GM12878 (cell line): Measurements from ENCODE around the gene KCNQ1. TPM values are rescaled to one million over a fixed set of nuclear protein-coding genes. Genes with fewer than 3 reads are reported as not detected.

Experiments used
- ATAC-seq: fragments of 200-7000 bp; cut with Tn5 transposase; 3 replicates; pipeline ENCODE4 v1.9.1; 2020; ENCODE audit warnings: mild to moderate bottlenecking, moderate library complexity
- BruUV-seq: library from RNA; stranded (reverse); fragments of 400-500 nt; replicated peaks from 2 replicates; lab custom pipeline; 2021; lab: Mats Ljungman, UMichigan
- CTCF ChIA-PET: fragments of 300-600 bp; sonication (Branson Sonifier 250); formaldehyde crosslinking; extraction: SDS; loops from one replicate; lab custom pipeline; 2021; ENCODE audit warnings: inconsistent platforms; lab: Yijun Ruan, JAX
- POLR2A ChIA-PET: fragments of 350-600 bp; formaldehyde crosslinking; extraction: SDS; loops from one replicate; lab custom pipeline; 2021; ENCODE audit warnings: inconsistent platforms; lab: Charles Lee
- RAD21 ChIA-PET: fragments of 300-600 bp; sonication (Branson Sonifier 250); formaldehyde crosslinking; loops from one replicate; lab custom pipeline; 2023; ENCODE audit warnings: antibody characterized with exemption; ENCODE audit not compliant: unreplicated experiment; lab: Charles Lee
- SMC1A ChIA-PET: fragments of 300-600 bp; sonication (Branson Sonifier 250); formaldehyde crosslinking; loops from one replicate; lab custom pipeline; 2023; ENCODE audit not compliant: unreplicated experiment, uncharacterized antibody; lab: Charles Lee
- DNase-seq: peaks from one replicate; pipeline ENCODE4 v3.0.0-alpha.2; 2011; ENCODE audit warnings: low read depth, low spot score
- FAIRE-seq: peaks from 3 replicates; lab custom pipeline; 2011; peaks lifted over from hg19 to GRCh38; lab: Jason Lieb, UNC
- H2AFZ ChIP-seq: 2 replicates; pipeline ENCODE4 v1.6.0; 2011; ENCODE audit warnings: low read depth, low read length, control low read depth; ENCODE audit not compliant: control insufficient read depth
- H3K27ac ChIP-seq: 2 replicates; pipeline ENCODE4 v1.5.1; 2011; ENCODE audit warnings: control low read depth; ENCODE audit not compliant: control insufficient read depth, insufficient read depth
- H3K27me3 ChIP-seq, 2 experiments: replicated peaks in 1 of 2; 2 replicates each; pipeline versions ENCODE4 v1.6.0 to v1.6.1; 2011; ENCODE audit warnings: low read length in 1 of 2; ENCODE audit not compliant: control insufficient read depth in 2 of 2, insufficient read depth in 2 of 2
- H3K36me3 ChIP-seq, 2 experiments: 2 replicates each; pipeline ENCODE4 v1.5.1; 2011; ENCODE audit warnings: low read length in 1 of 2; ENCODE audit not compliant: control insufficient read depth in 2 of 2, insufficient read depth in 2 of 2
- H3K4me1 ChIP-seq: 2 replicates; pipeline ENCODE4 v1.6.1; 2011; ENCODE audit warnings: mild to moderate bottlenecking, low read length, moderate library complexity, mixed read lengths; ENCODE audit not compliant: control insufficient read depth, insufficient read depth
- H3K4me2 ChIP-seq: 2 replicates; pipeline ENCODE4 v1.6.0; 2011; ENCODE audit warnings: control low read depth; ENCODE audit not compliant: control insufficient read depth, insufficient read depth
- H3K4me3 ChIP-seq: fragments of 200-600 bp; sonication (generic); 2 replicates; pipeline ENCODE4 v1.5.1; 2016
- H3K79me2 ChIP-seq: 2 replicates; pipeline ENCODE4 v1.6.0; 2011; ENCODE audit warnings: low read length; ENCODE audit not compliant: control insufficient read depth, insufficient read depth
- H3K9ac ChIP-seq: 2 replicates; pipeline ENCODE4 v1.8.0; 2011; ENCODE audit warnings: low read length, control low read depth, mixed read lengths; ENCODE audit not compliant: control insufficient read depth, insufficient read depth
- H3K9me3 ChIP-seq: replicated peaks from 3 replicates; pipeline ENCODE4 v1.5.1; 2011; ENCODE audit warnings: mild to moderate bottlenecking, low read length; ENCODE audit not compliant: control insufficient read depth, insufficient read depth
- H4K20me1 ChIP-seq: 2 replicates; pipeline ENCODE4 v1.6.0; 2011; ENCODE audit not compliant: control insufficient read depth, insufficient read depth
- BCLAF1 ChIP-seq: fragments of 450-650 bp; IDR thresholded peaks from 2 replicates; pipeline ENCODE4 v1.6.1; 2017; ENCODE audit warnings: antibody characterized with exemption, mild to moderate bottlenecking, moderate library complexity
- E2F4 ChIP-seq: IDR thresholded peaks from 2 replicates; pipeline ENCODE4 v1.6.1; 2012; ENCODE audit warnings: low read depth, low read length, improper control_type of control experiment
- FOS ChIP-seq: IDR thresholded peaks from 3 replicates; pipeline ENCODE4 v1.6.1; 2011; ENCODE audit warnings: borderline replicate concordance; ENCODE audit not compliant: insufficient read length; ENCODE audit errors: extremely low read depth
- IKZF2 ChIP-seq, 2 experiments: fragments of 450-650 bp; IDR thresholded peaks; 2 replicates each; pipeline ENCODE4 v1.6.1; 2017; ENCODE audit warnings: mild to moderate bottlenecking in 2 of 2, moderate library complexity in 2 of 2
- PAX5 ChIP-seq: IDR thresholded peaks from 2 replicates; pipeline ENCODE4 v1.6.1; 2011; ENCODE audit warnings: low read depth, low read length, borderline replicate concordance
- TCF7 ChIP-seq: IDR thresholded peaks from 2 replicates; pipeline ENCODE4 v1.6.1; 2014; ENCODE audit warnings: antibody characterized with exemption, borderline replicate concordance
- WGBS: methylation state at CpG from one replicate; pipeline ENCODE4 v1.1.6; 2016; ENCODE audit warnings: low lambda C conversion rate; ENCODE audit not compliant: insufficient replicate concordance, insufficient coverage; ENCODE audit errors: missing lambda C conversion rate; 5-methylcytosine and 5-hydroxymethylcytosine counted together
- in situ Hi-C: fragments of 300-500 bp; cut with MboI; formaldehyde crosslinking; loops from 9 replicates; pipeline ENCODE4 v1.14.3; 2018; ENCODE audit warnings: mixed read lengths
- intact Hi-C: fragments of 100-400 bp; cut with micrococcal nuclease; formaldehyde crosslinking; loops from one replicate; pipeline ENCODE4 v1.14.2; 2022; ENCODE audit not compliant: unreplicated experiment
- polyA plus RNA-seq, 11 experiments: library from polyadenylated mRNA; depleted of rRNA in 4 of 11; unstranded in 6 of 11; stranded (reverse) in 5 of 11; fragments of >200 nt; fragmentation: Nextera tagmentation in 4 of 11; fragmentation: Illumina TruSeq in 1 of 11; extraction: Ambion mirVana in 4 of 11; extraction: Trizol in 1 of 11; gene quantifications; 1 replicate in 1 of 11; 2 replicates in 10 of 11; pipeline versions ENCODE4 v1.2.1 to v1.2.3, GENCODE V29; 2011 to 2016; ENCODE audit warnings: inconsistent platforms in 2 of 11, missing spikeins in 2 of 11, low read depth in 1 of 11
- total RNA-seq, 4 experiments: library from RNA; depleted of rRNA in 3 of 4; stranded (reverse); fragments of >200 nt in 3 of 4; fragmentation: Illumina TruSeq in 1 of 4; extraction: Trizol in 1 of 4; gene quantifications; 2 replicates each; pipeline versions ENCODE4 v1.2.1 to v1.2.3, GENCODE V29; 2013 to 2021
- TF ChIP-seq, protein P1 (sequence below): fragments of 450-650 bp; IDR thresholded peaks from 2 replicates; pipeline ENCODE4 v1.6.1; 2017; ENCODE audit warnings: mild to moderate bottlenecking
- TF ChIP-seq, protein P2 (sequence below): IDR thresholded peaks from 2 replicates; pipeline ENCODE4 v1.6.1; 2011; ENCODE audit warnings: borderline replicate concordance, low read depth, mild to moderate bottlenecking, moderate library complexity, mixed read lengths, low read length; ENCODE audit not compliant: insufficient read depth; ENCODE audit errors: extremely low read length
- TF ChIP-seq, protein P3 (sequence below): fragments of 450-650 bp; IDR thresholded peaks from 2 replicates; pipeline ENCODE4 v1.6.1; 2018; ENCODE audit warnings: mild to moderate bottlenecking, low read depth, moderate library complexity; ENCODE audit not compliant: partially characterized antibody

Gene KCNQ1
- total and polyA plus RNA-seq, 10 of the 15 experiments (the other 5 are each of a cell fraction or from before 2014, with no cell fraction given) = 0.03 to 0.15 (median 0.12) TPM; not detected in 7

DNA sequence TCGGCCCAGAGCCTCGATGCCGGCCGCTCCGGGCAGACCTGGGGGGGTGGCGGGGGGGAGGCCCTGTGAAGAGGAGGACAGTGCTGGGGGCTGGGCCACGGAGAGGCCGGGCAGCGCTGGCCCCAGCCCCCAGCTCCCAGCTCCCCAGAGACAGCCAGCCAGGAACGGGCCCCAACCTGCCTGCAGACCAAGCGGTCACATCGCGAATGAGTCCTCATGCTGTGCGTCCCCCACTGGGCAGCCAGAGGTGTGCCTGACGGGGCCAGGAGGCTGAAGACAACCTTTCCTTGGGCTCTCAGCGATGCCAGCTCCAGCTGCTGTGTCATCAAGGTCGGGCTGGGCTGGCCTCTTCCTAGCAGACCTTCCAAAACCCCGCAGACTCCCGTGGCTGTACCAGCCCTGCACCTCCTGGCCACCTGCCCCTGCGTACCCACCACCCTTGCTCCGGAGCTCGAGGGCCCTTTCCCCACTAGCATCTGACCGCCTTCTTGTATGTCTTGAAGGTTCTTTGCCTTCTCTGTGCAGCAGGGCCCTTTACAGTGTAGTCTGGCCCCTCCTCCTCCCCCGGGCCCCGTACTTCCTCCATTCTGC, 352.4 kb downstream of the KCNQ1 start (continued):
- TF ChIP-seq, protein P1, sequence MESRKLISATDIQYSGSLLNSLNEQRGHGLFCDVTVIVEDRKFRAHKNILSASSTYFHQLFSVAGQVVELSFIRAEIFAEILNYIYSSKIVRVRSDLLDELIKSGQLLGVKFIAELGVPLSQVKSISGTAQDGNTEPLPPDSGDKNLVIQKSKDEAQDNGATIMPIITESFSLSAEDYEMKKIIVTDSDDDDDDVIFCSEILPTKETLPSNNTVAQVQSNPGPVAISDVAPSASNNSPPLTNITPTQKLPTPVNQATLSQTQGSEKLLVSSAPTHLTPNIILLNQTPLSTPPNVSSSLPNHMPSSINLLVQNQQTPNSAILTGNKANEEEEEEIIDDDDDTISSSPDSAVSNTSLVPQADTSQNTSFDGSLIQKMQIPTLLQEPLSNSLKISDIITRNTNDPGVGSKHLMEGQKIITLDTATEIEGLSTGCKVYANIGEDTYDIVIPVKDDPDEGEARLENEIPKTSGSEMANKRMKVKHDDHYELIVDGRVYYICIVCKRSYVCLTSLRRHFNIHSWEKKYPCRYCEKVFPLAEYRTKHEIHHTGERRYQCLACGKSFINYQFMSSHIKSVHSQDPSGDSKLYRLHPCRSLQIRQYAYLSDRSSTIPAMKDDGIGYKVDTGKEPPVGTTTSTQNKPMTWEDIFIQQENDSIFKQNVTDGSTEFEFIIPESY = no peak
- TF ChIP-seq, protein P2, sequence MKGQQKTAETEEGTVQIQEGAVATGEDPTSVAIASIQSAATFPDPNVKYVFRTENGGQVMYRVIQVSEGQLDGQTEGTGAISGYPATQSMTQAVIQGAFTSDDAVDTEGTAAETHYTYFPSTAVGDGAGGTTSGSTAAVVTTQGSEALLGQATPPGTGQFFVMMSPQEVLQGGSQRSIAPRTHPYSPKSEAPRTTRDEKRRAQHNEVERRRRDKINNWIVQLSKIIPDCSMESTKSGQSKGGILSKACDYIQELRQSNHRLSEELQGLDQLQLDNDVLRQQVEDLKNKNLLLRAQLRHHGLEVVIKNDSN = no peak
- TF ChIP-seq TCF7 = no peak
- no peak for TF ChIP-seq IKZF2 (IDR thresholded peaks at IDR 0.05)
- TF ChIP-seq PAX5 = no peak

- H3K9ac ChIP-seq = no peak overlapping the region
- CTCF ChIA-PET = interaction anchor here (1.2 kb wide), 1 partner anchor 378 kb away, joined by 4 read pairs; no protein-coding TSS in a partner anchor
- RAD21 ChIA-PET = no interaction called here
- in situ Hi-C loops = no loop called here
- no peaks in the 10 kb centered on the region for H3K79me2 ChIP-seq
- no peak overlapping the region for H3K27ac ChIP-seq
- no peaks in the 10 kb centered on the region for H3K36me3 ChIP-seq
- H3K27me3 ChIP-seq = no peaks in the 10 kb centered on the region
- H3K9me3 ChIP-seq = no peaks in the 10 kb centered on the region
- FAIRE-seq (no peak), DNase-seq (no peak), ATAC-seq (no peak)
- no peak overlapping the region for H2AFZ ChIP-seq
- intact Hi-C loops = no loop called here
- WGBS = 40% methylated on average over 9 of the region's 9 CpGs
- H3K4me2 ChIP-seq = no peak overlapping the region
- POLR2A ChIA-PET = no interaction called here
- no peaks in the 10 kb centered on the region for H3K4me1 ChIP-seq
- no TSS peak for BruUV-seq
- no peaks in the 10 kb centered on the region for H4K20me1 ChIP-seq
- SMC1A ChIA-PET = no interaction called here
- no peak overlapping the region for H3K4me3 ChIP-seq
- TF ChIP-seq BCLAF1 (no peak), E2F4 (no peak), FOS (no peak)
- TF ChIP-seq, protein P3, sequence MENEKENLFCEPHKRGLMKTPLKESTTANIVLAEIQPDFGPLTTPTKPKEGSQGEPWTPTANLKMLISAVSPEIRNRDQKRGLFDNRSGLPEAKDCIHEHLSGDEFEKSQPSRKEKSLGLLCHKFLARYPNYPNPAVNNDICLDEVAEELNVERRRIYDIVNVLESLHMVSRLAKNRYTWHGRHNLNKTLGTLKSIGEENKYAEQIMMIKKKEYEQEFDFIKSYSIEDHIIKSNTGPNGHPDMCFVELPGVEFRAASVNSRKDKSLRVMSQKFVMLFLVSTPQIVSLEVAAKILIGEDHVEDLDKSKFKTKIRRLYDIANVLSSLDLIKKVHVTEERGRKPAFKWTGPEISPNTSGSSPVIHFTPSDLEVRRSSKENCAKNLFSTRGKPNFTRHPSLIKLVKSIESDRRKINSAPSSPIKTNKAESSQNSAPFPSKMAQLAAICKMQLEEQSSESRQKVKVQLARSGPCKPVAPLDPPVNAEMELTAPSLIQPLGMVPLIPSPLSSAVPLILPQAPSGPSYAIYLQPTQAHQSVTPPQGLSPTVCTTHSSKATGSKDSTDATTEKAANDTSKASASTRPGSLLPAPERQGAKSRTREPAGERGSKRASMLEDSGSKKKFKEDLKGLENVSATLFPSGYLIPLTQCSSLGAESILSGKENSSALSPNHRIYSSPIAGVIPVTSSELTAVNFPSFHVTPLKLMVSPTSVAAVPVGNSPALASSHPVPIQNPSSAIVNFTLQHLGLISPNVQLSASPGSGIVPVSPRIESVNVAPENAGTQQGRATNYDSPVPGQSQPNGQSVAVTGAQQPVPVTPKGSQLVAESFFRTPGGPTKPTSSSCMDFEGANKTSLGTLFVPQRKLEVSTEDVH = no peak
Observed at GRCh38 chr11:2797741-2798361, 353.0 kb downstream of the KCNQ1 start.
